SH-SY5Y (cell line): ENCODE measurements around the gene SAA1.

ENCODE experiments used
- GATA2 ChIP-seq: IDR thresholded peaks from 2 replicates; pipeline ENCODE4 v1.6.1; 2011; ENCODE audit warnings: mild to moderate bottlenecking, low read depth, low read length
- GATA3 ChIP-seq: IDR thresholded peaks from 2 replicates; pipeline ENCODE4 v1.6.1; 2011; ENCODE audit warnings: low read depth, mild to moderate bottlenecking, low read length, moderate library complexity

GRCh38 chr11:18295316-18295715 is 29.3 kb downstream of the SAA1 start:
- TF ChIP-seq GATA3 (no peak), GATA2 (no peak)
